Measurements from ENCODE around the gene TNNT2.

DNA sequence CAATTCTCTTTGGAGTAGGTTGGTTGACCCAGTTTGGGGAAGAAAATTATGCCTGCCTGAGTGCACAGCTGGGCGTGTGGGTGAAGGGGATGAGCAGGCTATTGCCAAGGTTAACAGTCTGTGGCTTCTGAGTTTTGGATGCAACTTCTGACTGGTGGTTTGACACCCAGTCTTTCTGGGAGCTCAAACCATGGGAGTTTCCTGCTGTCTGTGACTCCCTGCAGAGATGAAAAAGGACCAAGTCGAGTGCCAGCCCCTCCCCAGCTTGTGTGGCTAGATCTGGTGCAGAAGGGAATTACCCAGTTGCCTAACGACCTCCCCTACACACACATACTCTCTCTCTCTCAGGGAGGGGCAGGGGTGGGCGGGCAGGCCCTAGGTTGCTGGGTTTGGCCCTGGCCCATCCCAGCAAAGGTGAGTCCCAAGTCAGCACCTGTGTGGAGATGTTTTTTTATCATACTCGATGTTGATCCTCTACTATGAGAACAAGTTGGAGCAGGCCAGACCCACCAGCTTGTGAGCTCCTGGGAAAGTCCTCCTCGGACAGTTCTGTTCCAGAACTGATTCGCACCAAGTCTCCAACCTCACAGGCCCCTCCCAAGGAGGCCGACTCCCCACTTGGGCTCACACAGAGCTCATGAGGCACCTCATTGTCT lies 66.0 kb downstream of the TNNT2 start:
- no peak for TF ChIP-seq POLR2A (IDR thresholded peaks at IDR 0.05)
- TF ChIP-seq, protein P1, sequence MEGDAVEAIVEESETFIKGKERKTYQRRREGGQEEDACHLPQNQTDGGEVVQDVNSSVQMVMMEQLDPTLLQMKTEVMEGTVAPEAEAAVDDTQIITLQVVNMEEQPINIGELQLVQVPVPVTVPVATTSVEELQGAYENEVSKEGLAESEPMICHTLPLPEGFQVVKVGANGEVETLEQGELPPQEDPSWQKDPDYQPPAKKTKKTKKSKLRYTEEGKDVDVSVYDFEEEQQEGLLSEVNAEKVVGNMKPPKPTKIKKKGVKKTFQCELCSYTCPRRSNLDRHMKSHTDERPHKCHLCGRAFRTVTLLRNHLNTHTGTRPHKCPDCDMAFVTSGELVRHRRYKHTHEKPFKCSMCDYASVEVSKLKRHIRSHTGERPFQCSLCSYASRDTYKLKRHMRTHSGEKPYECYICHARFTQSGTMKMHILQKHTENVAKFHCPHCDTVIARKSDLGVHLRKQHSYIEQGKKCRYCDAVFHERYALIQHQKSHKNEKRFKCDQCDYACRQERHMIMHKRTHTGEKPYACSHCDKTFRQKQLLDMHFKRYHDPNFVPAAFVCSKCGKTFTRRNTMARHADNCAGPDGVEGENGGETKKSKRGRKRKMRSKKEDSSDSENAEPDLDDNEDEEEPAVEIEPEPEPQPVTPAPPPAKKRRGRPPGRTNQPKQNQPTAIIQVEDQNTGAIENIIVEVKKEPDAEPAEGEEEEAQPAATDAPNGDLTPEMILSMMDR (IDR thresholded peaks at IDR 0.05) = no peak

Data from tibial nerve (tissue), 3 donors.